Type B pancreatic cell (in vitro differentiated cells): ENCODE data around the gene ALK. TPM values are rescaled to one million over a fixed set of nuclear protein-coding genes. Genes with fewer than 3 reads are reported as not detected.

Source experiments
- DNase-seq: peaks from one replicate; pipeline ENCODE4 v3.0.0; 2021; ENCODE audit warnings: mixed read lengths; ENCODE audit not compliant: unreplicated experiment; ENCODE audit errors: extremely low spot score
- H3K27ac Mint-ChIP-seq: 2 replicates; pipeline ENCODE4 v1.8.0; 2021; ENCODE audit warnings: mild to moderate bottlenecking, mixed read lengths
- H3K27me3 Mint-ChIP-seq: 2 replicates; pipeline ENCODE4 v1.8.0; 2021; ENCODE audit warnings: mixed read lengths
- H3K36me3 Mint-ChIP-seq: 2 replicates; pipeline ENCODE4 v1.8.0; 2021; ENCODE audit warnings: mixed read lengths
- H3K4me1 Mint-ChIP-seq: one replicate; pipeline ENCODE4 v1.8.0; 2021; ENCODE audit warnings: mixed read lengths; ENCODE audit not compliant: unreplicated experiment
- H3K4me3 Mint-ChIP-seq: 2 replicates; pipeline ENCODE4 v1.8.0; 2021; ENCODE audit warnings: mild to moderate bottlenecking, mixed read lengths
- H3K9me3 Mint-ChIP-seq: 2 replicates; pipeline ENCODE4 v1.8.0; 2021; ENCODE audit warnings: mixed read lengths
- total RNA-seq: library from RNA; stranded (reverse); gene quantifications from 2 replicates; pipeline ENCODE4 v1.2.1, GENCODE V29; 2021; ENCODE audit warnings: low replicate concordance
- TF ChIP-seq, protein P1 (sequence below): fragments of 200-600 bp; sonication (generic); conservative IDR thresholded peaks from 2 replicates; pipeline ENCODE4 v1.5.0; 2021; ENCODE audit warnings: antibody characterized with exemption, mild to moderate bottlenecking

Gene ALK
- total RNA-seq, 1 donor from 2014 or later, result 7.7 TPM

DNA sequence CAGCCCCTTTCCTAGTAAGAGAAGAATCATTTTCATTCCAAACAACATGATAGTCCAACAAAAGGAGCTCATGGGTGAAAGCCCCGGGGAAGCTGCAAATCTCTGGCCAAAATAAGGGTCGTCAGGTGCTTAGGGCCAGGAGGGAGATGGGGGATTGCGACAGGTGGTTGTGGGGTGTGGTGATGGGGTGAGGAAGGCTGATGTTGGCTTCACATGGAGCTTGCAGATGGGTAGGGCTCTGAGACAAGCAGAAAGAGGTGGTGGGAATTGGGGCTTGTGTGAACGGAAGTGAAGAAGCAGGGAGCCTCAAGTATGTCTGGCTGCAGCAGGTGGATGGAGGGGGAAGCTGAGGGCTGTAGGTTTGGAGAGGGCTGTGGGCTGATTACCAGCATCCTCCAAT lies 680.0 kb downstream of the ALK start:
- Mint-ChIP-seq H3K4me3 (no peak overlapping the region), H3K27ac (no peak overlapping the region), H3K36me3 (peaks cover 4% of the 10 kb centered on the region), H3K27me3 (peaks cover 14% of the 10 kb centered on the region), H3K9me3 (no peaks in the 10 kb centered on the region), H3K4me1 (peaks cover under 1% of the 10 kb centered on the region)
- TF ChIP-seq, protein P1, sequence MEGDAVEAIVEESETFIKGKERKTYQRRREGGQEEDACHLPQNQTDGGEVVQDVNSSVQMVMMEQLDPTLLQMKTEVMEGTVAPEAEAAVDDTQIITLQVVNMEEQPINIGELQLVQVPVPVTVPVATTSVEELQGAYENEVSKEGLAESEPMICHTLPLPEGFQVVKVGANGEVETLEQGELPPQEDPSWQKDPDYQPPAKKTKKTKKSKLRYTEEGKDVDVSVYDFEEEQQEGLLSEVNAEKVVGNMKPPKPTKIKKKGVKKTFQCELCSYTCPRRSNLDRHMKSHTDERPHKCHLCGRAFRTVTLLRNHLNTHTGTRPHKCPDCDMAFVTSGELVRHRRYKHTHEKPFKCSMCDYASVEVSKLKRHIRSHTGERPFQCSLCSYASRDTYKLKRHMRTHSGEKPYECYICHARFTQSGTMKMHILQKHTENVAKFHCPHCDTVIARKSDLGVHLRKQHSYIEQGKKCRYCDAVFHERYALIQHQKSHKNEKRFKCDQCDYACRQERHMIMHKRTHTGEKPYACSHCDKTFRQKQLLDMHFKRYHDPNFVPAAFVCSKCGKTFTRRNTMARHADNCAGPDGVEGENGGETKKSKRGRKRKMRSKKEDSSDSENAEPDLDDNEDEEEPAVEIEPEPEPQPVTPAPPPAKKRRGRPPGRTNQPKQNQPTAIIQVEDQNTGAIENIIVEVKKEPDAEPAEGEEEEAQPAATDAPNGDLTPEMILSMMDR, result no peak
- DNase-seq, result no peak

DNA sequence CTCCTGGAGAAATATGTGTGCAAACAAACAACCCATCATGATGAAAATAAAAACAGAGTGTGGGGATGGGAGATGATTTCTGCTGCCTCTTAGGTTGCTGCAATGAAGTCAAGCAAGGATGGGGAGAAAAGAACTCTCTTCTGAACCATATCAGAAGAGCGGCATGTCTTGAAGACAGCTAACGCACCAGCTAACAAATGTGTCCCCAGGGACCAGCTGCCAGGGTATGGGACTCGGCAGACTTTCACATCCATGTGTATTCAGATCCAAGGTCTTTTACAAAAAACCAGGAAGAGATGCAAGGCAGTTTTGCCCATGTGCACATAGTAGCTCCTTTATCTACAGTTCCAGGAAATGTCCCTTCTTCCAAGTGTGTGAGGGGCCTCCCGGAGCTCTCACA lies 680.8 kb downstream of the ALK start:
- no peak for DNase-seq
- TF ChIP-seq, protein P1, result no peak
- Mint-ChIP-seq H3K4me3 (no peak overlapping the region), H3K36me3 (peaks cover 4% of the 10 kb centered on the region), H3K27ac (no peak overlapping the region), H3K9me3 (no peaks in the 10 kb centered on the region), H3K27me3 (peaks cover 14% of the 10 kb centered on the region), H3K4me1 (no peaks in the 10 kb centered on the region)

DNA sequence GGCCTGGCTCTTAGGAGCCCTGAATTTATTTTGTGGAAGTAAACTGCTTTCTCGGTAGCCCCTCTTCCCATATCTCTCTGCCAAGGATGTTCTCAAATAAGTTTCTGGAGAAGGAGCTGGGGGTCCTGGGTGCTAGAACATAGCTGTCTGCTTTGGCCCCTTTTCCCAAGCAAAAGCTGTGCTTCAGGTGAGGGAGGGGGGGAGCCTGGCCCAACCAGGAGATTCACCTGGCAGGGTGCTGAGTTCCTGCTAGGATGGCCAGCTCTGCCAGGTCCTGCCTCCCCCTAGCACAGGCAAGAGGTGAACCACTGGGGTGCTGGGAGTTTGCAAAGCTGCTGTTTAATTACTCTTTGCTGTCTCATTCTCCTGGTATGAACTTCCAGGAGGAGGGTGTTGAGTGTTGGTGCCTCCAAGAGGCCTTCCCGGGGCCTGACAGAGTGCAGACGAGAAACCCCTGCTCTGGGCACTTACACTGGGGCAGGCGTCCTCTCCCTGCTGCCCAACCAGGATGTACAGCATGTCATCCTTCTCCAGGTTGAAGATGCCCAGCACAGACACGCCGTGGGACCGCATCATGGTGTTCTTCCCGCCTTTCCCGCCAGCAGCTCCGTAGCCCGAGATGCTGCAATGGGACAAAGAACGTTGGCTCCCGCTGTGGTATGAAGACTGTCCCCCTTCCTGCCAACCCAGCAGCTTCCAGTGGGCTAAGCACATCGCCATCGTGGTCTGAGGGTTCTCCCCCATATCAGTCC lies 682.0 kb downstream of the ALK start:
- DNase-seq, result no peak
- Mint-ChIP-seq H3K4me1 (no peaks in the 10 kb centered on the region), H3K9me3 (no peaks in the 10 kb centered on the region), H3K27ac (no peak overlapping the region), H3K4me3 (no peak overlapping the region), H3K36me3 (peaks cover 4% of the 10 kb centered on the region), H3K27me3 (peaks cover 14% of the 10 kb centered on the region)
- TF ChIP-seq, protein P1, result no peak

DNA sequence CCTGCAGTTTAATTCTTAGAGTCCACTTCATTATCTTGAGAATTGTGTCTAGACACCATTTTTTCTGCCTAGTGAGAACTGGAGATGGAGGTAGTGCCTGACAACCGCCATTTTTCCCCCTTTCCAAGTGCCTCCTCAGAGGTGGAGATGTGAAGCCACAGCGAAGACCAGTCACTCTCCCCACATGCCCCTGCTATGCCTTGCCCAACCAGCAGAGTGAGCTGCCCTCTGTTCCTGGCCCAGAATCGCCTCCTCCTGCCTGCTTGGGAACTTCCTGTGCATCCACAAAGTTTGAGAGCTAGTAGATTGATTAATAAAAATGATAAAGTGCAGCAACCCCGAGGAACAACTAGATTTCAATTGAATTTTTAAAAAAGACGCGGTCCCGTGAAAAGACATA lies 682.9 kb downstream of the ALK start:
- DNase-seq, result no peak
- peaks cover 4% of the 10 kb centered on the region for H3K9me3 Mint-ChIP-seq
- peaks cover 6% of the 10 kb centered on the region for H3K4me1 Mint-ChIP-seq
- H3K4me3 Mint-ChIP-seq, result no peak overlapping the region
- no peak overlapping the region for H3K27ac Mint-ChIP-seq
- TF ChIP-seq, protein P1, result peak; percentile 63
- peaks cover 11% of the 10 kb centered on the region for H3K36me3 Mint-ChIP-seq
- peaks cover 20% of the 10 kb centered on the region for H3K27me3 Mint-ChIP-seq

DNA sequence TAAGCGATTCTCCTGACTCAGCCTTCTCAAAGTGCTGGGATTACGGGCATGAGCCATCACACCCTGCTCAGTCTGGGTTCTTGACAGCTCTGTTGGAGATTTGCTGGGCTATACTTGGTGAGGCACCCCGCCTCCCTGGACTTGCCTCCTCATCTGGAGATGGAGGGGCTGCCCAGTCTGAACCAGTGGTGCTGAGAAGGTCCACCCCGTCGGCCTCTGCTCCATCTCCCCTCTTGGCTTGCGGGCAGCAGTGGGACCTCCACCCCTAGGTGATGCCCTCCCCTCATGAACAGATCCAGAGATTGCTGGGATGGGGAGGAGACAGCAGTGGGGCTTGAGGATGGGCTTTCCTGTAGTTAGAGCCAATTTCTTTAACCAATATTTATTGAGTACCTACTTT lies 685.3 kb downstream of the ALK start:
- no peak overlapping the region for H3K27ac Mint-ChIP-seq
- peaks cover 7% of the 10 kb centered on the region for H3K4me1 Mint-ChIP-seq
- H3K36me3 Mint-ChIP-seq, result peaks cover 14% of the 10 kb centered on the region
- TF ChIP-seq, protein P1, result no peak
- H3K4me3 Mint-ChIP-seq, result no peak overlapping the region
- peaks cover 6% of the 10 kb centered on the region for H3K9me3 Mint-ChIP-seq
- no peak for DNase-seq
- H3K27me3 Mint-ChIP-seq, result peaks cover 18% of the 10 kb centered on the region
